GOT3 (cell line): ENCODE measurements around the gene LHPP.

ENCODE experiments used
- DNase-seq: peaks from one replicate; lab custom pipeline; 2025; ENCODE audit warnings: mixed read lengths; lab: John Stamatoyannopoulos, UW

The LHPP gene

GRCh38 chr10:124595143-124595883 lies 133.7 kb downstream of the LHPP start:
- no peak for DNase-seq

DNA sequence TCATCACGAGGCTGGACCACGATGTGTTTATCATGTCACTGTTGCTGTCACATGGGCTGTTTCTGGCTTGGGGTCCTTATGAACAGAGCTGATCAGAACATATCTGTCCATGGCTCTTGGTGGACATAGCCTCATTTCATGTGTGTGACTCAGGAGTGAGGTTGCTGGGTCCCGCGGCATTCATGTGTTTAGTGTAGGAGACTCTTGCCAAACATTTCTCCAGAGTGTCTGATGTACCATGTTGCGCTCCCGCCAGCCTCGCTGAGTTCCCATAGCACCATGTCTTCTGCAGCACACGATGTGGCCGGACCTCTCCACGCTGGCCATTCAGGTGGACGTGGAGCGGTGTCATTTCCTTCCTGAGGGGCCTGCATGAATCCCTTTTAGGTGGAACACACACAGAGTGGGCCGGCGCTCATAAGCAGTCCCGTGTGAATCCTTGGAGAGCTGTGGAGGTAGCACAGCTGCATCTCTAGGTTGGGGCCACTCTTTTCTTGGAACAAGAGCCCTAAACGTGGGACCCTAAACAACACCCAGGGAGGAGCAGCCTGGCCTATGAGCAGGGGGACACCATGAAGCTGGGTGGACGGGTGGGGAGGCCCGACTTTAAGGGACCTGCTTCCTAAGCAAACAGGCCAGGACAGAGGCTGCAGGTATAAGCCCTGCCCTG lies 134.6 kb downstream of the LHPP start:
- no peak for DNase-seq

- no peak for DNase-seq
Observed at GRCh38 chr10:124596962-124597845, 135.6 kb downstream of the LHPP start.

DNA sequence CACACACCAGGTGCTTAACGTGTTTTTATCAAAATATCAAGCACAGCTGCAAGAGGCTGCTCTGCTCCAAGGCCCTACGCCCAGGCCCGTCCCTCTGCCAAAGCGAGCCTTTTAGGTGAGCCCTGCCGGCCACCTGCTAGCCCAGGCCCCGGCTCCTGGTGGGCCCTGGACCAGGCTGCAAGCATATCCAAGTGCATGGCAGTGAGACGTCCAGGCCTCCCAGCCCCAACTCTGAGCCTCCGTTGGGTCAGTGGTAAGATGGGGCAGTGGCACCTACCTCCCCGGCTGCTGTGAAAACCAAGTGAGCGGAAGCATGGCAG lies 136.2 kb downstream of the LHPP start:
- no peak for DNase-seq

GRCh38 chr10:124598196-124598595 lies 136.6 kb downstream of the LHPP start:
- DNase-seq: no peak

DNA sequence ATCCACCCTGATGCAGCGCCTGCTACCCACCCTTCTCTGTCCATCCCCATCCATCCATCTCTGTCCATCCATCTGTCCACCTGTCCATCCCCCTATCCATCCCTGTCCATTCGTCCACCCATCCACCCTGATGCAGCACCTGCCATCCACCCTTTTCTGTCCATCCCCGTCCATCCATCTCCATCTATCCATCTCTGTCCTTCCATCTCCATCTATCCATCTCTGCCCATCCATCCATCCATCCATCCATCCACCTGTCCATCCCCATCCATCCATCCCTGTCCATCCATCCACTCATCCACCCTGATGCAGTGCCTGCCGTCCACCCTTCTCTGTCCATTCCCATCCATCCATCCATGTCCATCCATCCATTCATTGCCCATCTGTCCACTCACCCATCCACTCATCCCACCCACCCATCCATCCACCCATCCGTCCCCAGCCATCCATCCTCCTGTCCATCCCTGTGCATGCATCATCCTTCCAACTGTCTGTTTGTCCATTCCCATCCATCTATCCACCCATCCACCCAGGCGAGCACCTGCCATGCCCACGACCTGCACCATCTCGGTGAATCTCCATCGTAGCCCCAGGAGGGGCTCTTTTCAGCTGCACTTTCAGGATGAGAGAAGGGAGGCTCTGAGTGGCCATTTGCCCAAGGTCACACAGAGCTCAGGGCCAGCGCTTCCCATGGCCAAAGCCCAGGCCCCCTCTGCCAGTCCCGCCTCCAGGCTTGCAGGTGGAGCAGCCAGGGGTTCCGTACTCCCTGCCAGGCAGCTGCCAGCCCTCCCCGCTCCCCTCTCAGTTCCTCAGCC lies 137.4 kb downstream of the LHPP start:
- DNase-seq: no peak

- DNase-seq: no peak
Observed at GRCh38 chr10:124599588-124600050, 138.0 kb downstream of the LHPP start.

DNA sequence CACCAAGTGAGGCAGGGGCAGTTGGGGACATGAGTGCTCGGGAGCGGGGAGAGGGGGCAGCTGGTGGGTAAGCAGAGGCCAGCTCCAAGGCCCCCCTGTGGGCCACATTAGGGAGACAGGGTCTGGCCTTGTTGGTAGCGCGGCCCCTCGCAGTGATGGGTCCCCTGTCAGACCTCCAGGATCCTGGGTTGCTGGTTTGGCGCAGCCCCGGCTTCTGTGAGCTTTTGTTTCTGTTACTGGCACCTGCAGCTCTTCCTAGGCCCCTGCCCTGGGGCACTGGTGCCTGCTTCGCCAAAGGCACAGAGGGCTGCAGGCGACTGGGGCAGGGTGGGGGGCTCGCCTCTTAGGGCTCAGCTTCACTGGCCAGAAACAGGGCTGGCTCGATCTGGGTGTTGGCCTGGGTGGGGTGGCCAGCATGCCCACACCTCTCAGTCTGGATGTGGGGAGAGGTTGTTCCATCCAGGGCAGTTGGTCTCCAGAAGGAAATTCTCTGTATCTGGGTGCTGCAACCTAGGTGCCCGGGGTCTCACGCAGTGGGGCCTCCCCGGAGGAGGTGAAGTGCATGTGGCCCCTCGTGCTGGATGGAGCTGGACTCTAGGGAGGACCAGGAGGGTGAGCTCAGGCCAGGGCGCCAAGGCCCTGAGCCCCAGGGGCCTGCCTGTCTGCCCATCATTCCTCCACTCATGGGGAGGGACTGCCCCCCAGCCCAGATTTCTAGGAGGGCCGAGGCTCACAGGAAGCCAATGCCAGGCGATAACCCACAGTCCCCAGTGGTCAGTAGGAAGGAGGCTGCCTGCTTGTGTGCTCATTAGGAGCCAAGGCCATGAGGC lies 138.6 kb downstream of the LHPP start:
- DNase-seq: no peak

GRCh38 chr10:124601016-124601415 lies 139.4 kb downstream of the LHPP start:
- DNase-seq: no peak

- no peak for DNase-seq
Observed at GRCh38 chr10:124601431-124602120, 140.0 kb downstream of the LHPP start.

DNA sequence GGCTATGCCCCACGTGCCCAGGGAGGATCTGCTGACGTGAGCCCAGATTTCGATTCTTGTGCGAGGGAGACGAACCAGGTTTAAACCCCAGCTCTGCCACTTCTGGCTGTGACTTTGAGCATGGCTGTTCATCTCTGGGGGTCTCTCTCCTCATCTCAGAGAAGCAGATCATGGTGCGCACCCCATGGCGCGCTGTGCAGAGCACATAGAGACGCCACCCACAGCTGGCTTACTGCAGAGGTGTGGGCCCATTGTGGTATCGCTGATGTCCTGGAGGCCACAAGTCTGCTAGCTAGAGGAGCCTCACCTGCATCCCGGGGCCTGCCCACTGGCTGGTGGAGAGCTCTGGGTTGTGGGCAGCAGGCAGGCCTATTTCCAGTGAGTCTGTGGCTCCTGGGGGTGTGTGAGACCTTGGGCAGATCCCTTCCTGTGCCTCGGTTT lies 140.5 kb downstream of the LHPP start:
- DNase-seq: no peak

DNA sequence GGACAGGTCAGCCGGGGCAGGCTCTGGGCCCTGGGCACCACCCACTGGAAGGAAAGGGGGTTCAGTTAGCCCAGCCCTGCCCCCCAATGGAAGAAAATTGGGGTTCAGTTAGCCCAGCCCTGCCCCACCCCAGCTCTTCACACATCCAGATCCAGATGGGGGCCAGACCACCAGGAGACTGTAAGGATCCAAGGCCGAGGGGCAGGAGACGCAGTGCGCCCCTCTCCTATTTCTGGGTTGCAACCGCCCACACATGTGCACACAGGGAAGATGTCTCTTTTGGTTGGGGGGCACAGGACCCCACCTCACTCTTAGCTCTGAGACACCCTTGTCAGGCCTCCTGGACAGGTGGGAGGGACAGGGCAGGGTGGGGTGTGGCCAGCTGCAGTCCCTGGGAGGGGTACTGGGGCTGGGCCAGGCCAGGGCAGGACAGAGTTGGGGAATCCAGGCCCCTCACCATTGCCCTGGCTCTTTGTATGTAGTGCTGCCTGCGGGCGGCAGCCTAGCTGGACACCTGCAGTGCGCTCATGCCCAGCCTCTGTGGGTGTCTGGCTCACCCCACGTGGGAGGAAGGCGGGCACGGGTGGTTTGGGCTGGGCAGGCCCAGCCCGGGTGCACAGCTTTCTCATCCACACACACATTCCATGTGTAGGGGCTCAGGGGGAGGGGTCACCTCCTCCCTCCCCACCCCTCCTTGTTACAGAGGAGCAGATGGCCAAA lies 141.2 kb downstream of the LHPP start:
- DNase-seq: no peak

- no peak for DNase-seq
Observed at GRCh38 chr10:124603376-124604213, 142.0 kb downstream of the LHPP start.

DNA sequence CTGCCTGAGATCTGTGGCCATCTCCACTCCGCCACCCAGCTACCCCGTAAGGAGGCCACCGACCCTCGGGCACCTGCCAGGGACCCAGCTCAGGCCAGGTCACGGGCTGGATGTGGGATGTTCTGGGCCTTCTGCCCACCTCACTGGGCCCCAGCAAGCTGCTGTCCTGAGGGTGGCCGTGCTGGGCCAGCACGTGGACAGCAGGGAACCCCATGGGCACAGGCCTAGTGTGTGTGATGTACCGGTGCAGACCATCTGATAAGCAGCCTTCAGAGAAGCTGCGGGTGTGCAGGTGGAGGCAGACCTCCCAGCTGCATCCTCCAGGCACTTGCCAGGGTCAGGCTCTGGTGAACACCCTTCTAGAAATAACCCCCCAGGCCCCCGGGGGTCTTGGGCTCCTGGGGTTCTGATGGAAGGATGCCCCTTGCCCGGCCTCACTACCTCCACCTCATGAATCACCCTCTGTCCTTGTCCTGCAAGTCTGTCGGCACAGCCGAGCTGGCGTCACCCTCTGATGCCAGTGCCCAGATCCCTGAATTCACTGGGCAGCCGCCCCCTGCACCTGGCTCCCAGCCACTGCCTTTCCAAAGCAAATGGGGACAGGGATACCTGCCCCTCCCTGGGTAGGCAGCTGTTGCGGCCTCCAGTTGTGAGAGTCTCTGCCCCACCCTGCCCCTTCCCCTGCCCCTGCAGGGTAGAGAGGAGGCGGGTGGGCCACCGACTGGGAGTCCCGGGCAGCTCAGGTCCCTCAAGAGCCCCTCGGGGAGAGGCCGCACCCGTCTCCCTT lies 142.8 kb downstream of the LHPP start:
- DNase-seq: no peak

GRCh38 chr10:124605001-124605370 lies 143.4 kb downstream of the LHPP start:
- no peak for DNase-seq

GRCh38 chr10:124605481-124605855 lies 143.8 kb downstream of the LHPP start:
- DNase-seq: no peak

- no peak for DNase-seq
Observed at GRCh38 chr10:124605856-124606812, 144.5 kb downstream of the LHPP start.
